ENCODE data around the gene ABCC1.

ABCC1 gene

DNA sequence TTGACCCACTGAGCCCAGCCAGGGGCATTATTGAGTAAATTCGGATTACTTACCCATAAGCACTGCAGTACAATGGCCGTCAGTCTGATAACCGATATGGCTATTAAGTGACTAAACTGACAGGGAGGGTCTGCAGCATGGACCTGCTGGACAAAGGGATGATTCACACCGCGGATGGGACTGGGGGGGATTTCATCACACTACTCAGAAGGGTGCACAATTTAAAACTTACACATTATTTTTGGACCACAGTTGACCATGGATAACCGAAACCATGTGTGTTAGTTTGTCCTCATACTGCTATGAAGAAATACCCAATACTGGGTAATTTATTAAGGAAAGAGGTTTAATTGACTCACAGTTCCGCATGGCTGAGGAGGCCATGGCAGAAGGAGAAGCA, 167.4 kb downstream of the ABCC1 start:
- no peak for DNase-seq

- no peak for DNase-seq
Observed at GRCh38 chr16:16118337-16118736, 168.9 kb downstream of the ABCC1 start.

GRCh38 chr16:16120044-16120381, 170.6 kb downstream of the ABCC1 start:
- DNase-seq = no peak

DNA sequence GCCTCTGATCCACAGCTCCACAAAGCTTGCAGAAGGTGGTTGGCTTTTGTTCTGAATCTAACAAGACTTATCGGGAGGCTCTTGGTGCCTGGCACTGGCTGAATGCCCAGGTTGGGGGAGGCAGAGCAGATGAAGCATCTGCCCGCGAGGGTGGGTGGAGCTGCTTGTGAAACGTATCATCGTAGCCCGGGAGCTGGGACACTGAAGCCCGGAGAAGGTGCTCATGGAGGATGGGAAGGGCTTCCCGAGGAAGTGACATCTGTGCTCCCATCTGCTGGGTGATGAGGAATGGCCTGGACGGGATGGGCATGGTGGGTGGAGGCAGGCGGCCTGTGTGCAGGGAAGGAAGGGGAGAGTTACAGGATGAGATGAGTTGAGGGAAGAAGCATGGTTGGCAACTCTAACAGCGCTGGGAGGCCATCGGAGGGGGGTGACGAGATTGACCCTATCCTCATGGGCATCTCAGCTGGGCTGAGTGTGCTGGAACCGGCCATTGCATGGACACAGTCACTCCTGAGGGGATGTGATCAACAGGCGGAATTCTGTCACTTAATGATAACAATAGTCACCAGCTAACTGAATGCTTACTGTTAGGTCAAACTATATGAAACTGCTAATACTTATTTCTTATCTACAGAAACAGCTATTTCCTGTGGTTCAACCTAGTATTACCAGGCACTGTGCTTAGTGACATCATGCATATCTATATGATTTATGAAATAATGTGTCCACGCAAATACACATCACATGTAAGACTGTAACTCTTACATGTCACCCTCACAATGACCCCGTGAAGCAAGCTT, 171.2 kb downstream of the ABCC1 start:
- DNase-seq = peak; percentile 33

DNA sequence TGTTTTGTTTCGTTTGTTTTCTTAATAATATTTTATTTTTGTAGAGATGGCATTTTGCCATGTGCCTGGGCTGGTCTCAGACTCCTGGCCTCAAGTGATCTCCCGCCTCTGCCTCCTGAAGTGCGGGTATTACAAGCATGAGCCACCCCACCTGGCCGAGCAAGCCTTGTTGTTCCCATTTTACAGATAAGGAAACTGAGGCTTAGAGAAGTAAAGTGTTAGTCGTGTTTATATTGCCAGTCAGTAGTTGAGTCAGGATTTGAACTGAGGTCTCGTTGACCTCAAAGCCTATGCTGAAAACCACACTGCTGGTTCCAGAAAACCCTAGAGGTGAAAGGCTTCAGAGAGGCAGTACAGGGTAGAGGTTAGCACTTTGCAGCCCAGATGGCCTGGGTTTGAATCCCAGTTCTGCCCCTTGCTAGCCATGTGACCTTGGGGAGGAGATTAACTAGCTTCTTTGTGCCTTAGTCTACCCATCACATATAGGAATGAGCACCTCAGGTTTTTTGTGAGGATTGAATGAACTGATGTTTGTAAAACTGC, 171.8 kb downstream of the ABCC1 start:
- no peak for DNase-seq

GRCh38 chr16:16122264-16122663, 172.8 kb downstream of the ABCC1 start:
- no peak for DNase-seq

GRCh38 chr16:16124438-16124837, 175.0 kb downstream of the ABCC1 start:
- DNase-seq = no peak

DNA sequence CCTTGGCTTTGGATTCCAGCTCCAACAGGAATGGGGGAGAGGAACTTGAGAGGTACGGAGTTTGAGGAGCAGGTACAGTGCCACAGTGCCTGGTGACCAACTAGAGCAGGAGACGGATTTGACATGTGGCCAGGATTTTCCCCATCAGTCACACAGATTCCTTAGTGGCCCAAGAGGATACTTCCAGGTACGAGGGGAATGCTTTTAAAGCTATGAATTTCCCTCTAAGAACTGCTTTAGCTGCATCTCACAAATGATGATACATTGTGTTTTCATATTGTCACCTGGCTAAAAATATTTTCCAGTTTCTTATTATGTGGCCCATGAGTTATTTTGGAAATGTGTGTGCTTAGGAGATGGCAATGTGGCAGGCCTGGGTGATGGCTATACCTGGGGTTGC, 175.6 kb downstream of the ABCC1 start:
- DNase-seq = no peak

- DNase-seq = no peak
Observed at GRCh38 chr16:16126896-16127295, 177.5 kb downstream of the ABCC1 start.

- DNase-seq = peak; percentile 69
Observed at GRCh38 chr16:16127469-16128116, 178.2 kb downstream of the ABCC1 start.

GRCh38 chr16:16131204-16131603, 181.8 kb downstream of the ABCC1 start:
- DNase-seq = no peak

DNA sequence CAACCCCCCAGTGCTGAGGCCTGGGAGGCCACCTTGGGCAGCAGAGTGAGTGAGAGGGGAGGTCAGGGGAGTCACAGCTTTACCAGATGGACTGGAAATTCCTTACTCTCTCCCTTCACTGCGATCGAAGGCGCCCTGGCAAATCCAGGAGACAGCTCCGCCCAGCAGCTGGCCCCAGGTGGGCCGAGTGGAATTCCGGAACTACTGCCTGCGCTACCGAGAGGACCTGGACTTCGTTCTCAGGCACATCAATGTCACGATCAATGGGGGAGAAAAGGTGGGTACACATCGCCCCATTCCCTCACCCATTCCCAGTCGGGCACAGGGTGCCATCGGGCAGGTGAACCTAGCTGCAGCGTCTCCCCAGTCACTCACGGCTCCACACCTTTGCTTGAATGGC, 182.2 kb downstream of the ABCC1 start:
- no peak for DNase-seq

- DNase-seq = no peak
Observed at GRCh38 chr16:16133943-16134604, 184.7 kb downstream of the ABCC1 start.

DNA sequence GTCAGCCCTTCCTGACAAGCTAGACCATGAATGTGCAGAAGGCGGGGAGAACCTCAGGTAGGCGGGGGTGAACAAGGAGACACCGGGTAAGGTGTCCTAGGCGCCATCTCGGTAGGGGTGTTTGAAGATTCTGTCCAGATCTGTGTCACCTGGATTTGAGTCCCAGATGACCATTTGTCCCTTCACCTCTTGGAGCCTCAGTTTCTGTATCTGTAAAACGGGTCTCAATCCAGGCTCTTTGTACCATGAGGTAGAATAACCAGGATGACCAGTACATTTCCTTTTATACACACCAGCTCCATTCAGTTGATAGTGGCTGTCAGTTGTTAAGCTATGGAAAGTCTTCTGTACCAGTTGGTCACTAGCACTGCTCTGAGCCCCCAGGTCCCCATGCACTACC, 187.2 kb downstream of the ABCC1 start:
- DNase-seq = no peak

DNA sequence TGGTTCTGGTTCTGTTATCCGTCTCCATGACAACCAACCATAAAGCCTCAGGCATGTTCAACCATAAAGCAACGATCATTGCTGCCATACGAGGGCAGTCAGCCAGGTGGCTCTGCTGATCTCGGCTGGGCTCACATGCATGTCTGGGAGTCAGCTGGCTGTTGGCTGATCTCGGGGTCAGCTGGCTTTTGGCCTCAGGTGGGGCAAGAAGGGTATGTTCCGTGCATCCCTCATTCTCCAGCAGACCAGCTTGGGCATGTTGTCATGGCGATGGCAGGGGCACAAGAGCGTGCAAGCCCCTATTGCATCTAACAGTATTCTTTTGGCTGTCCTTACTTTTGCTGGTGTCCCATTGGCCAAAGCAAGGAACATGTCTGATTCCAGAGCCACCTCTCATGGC, 187.7 kb downstream of the ABCC1 start:
- no peak for DNase-seq

DNA sequence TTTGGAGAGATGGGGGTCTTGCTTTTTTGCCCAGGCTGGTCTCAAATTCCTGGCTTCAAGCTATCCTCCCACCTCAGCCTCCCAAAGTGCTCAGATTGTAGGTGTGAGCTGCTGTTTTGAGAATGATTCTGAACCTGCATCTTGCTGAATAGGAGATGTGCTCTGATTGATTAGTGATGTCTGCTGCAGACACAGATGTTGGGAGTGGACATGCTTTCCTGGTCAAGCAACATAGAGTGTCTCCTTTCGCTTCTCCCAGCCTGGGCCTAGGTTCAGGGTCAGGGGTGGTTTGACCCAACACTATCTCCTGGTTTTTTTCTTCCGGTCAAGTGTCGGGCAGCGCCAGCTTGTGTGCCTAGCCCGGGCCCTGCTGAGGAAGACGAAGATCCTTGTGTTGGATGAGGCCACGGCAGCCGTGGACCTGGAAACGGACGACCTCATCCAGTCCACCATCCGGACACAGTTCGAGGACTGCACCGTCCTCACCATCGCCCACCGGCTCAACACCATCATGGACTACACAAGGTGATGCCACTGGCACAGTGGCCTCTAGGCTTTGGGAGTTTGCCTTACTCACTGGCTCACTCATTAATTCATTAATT, 188.7 kb downstream of the ABCC1 start:
- no peak for DNase-seq

GRCh38 chr16:16139061-16139460, 189.6 kb downstream of the ABCC1 start:
- DNase-seq = no peak

GRCh38 chr16:16139806-16140205, 190.4 kb downstream of the ABCC1 start:
- no peak for DNase-seq

DNA sequence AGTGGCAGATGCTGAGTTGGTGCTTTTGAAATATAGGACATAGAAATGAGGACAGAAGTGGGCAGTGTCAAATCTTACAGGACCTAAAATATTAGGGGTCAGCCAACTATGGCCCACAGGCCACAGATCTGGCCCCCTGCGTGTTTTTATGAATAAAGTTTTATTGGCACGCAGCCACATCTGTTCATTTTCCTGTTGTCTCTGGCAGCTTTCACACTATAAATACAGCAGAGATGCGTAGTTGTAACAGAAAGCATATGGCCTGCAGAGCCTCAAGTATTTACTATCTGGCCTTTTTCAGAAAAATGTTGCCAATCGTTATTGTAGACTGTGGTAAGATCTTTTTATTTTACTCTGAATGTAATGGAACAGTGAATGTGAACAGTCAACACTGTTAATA, 191.1 kb downstream of the ABCC1 start:
- DNase-seq = no peak

DNA sequence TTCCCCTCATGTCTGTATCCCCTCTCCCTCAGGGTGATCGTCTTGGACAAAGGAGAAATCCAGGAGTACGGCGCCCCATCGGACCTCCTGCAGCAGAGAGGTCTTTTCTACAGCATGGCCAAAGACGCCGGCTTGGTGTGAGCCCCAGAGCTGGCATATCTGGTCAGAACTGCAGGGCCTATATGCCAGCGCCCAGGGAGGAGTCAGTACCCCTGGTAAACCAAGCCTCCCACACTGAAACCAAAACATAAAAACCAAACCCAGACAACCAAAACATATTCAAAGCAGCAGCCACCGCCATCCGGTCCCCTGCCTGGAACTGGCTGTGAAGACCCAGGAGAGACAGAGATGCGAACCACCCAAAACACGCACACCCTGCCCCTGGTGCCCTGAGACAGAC, 191.7 kb downstream of the ABCC1 start:
- DNase-seq = no peak

DNA sequence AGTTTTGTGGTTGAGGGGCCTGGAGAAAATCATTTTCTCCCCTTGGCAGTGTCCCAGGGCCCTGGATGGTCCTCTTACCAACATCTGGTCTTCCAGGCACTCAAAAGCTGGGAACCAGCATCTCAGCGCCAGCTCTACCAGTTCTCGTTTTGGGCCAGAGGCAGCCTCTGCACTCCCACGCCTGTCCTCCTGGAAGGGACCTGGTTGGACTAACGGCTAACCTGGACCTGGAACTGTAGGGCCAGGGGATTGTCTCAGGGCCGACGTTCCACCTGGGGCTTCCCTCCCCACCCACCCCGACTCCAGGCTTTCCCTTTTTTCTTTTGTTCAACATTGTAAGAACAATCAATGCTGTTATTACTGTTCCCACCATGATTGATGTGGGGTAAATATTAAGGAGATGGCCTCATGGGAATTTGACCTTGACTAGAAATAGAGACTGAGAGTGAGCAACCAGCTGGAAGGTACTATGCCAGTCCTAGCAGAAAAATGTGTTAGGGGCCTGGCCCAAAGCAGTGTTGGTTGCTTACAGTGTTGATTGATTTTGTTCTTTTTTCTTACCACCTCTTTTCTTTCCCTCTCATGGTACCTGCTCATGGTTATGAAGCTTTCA, 192.5 kb downstream of the ABCC1 start:
- no peak for DNase-seq

- no peak for DNase-seq
Observed at GRCh38 chr16:16143038-16143763, 193.8 kb downstream of the ABCC1 start.

Data from femur (tissue), 1 donor.